ENCODE data around the gene CNIH3. TPM values are rescaled to one million over a fixed set of nuclear protein-coding genes. Genes with fewer than 3 reads are reported as not detected.

Gene CNIH3
- total and polyA plus RNA-seq, 8 donors: 0.45 to 18.7 (median 3.1) TPM; not detected in 1

DNA sequence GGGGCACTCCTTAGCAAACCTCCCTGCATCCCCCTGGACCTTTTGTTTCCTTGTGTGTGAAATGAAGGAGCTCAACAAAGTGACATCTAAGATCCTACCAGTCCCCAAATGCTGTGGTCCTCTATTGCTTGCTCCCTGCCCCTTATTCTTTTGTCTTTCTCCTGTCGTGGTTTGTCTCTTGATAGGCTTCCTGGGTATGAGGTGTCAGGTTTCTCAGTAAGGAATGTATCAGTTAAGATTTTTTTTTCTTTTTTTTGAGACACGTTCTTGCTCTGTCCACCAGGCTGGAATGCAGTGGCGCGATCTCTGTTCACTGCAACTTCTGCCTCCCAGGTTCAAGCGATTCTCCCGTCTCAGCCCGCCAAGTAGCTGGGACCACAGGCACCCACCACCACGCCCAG is 16.8 kb downstream of the CNIH3 start:
- WGBS, 5 donors: 74 to 79% (median 76%) methylated on average over 8 of the region's 8 CpGs
- TF ChIP-seq, protein P1, sequence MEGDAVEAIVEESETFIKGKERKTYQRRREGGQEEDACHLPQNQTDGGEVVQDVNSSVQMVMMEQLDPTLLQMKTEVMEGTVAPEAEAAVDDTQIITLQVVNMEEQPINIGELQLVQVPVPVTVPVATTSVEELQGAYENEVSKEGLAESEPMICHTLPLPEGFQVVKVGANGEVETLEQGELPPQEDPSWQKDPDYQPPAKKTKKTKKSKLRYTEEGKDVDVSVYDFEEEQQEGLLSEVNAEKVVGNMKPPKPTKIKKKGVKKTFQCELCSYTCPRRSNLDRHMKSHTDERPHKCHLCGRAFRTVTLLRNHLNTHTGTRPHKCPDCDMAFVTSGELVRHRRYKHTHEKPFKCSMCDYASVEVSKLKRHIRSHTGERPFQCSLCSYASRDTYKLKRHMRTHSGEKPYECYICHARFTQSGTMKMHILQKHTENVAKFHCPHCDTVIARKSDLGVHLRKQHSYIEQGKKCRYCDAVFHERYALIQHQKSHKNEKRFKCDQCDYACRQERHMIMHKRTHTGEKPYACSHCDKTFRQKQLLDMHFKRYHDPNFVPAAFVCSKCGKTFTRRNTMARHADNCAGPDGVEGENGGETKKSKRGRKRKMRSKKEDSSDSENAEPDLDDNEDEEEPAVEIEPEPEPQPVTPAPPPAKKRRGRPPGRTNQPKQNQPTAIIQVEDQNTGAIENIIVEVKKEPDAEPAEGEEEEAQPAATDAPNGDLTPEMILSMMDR (IDR thresholded peaks at IDR 0.05): no peak
- TF ChIP-seq EP300 (IDR thresholded peaks at IDR 0.05) (no peak), POLR2A (IDR thresholded peaks at IDR 0.05) (no peak), POLR2AphosphoS5 (IDR thresholded peaks at IDR 0.05) (no peak)
- DNase-seq: no peak

DNA sequence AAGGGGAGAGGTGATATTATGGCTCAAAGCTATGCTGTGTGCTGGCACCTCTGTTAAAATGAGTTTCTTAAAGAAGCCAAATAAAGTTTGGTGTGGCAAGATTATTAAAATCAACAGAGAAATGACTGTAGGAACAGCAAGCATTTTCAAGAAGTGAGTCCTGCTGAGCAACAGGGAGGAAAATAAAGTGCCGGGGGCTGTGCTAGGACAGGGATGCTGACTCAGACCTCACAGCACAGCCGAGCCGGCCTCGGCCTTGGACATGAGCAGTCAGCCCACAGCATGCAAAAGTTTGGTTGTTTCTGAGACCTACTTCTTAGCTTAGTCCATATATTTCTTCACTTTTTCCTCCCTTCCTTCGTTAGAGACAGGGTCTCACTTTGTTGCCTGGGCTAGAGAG is 19.2 kb downstream of the CNIH3 start:
- TF ChIP-seq EP300 (IDR thresholded peaks at IDR 0.05) (no peak), POLR2A (IDR thresholded peaks at IDR 0.05) (no peak), POLR2AphosphoS5 (IDR thresholded peaks at IDR 0.05) (no peak)
- TF ChIP-seq, protein P1 (IDR thresholded peaks at IDR 0.05): no peak
- intact Hi-C loops (cut with DNase I; ENCODE audit: low total_unique reads): no loop called here
- Histone ChIP-seq H3K27me3 (no peaks in the 10 kb centered on the region), H3K36me3 (no peaks in the 10 kb centered on the region), H3K4me3 (no peak overlapping the region), H3K27ac (no peak overlapping the region), H3K9me3 (no peaks in the 10 kb centered on the region), H3K4me1 (peaks cover 0 to 27% (median 10%) of the 10 kb centered on the region in 4 donors)
- DNase-seq: no peak
- 43 to 81% (median 66%) methylated on average over 5 of the region's 5 CpGs for WGBS, 5 donors

More for the DNA sequence above, 16.8 kb downstream of the CNIH3 start:
- Histone ChIP-seq H3K36me3 (no peaks in the 10 kb centered on the region), H3K27ac (no peak overlapping the region), H3K27me3 (no peaks in the 10 kb centered on the region), H3K4me3 (no peak overlapping the region), H3K4me1 (peaks cover 0 to 6% (median 2%) of the 10 kb centered on the region in 4 donors), H3K9me3 (no peaks in the 10 kb centered on the region)
- intact Hi-C loops (cut with DNase I; ENCODE audit: low total_unique reads): no loop called here

DNA sequence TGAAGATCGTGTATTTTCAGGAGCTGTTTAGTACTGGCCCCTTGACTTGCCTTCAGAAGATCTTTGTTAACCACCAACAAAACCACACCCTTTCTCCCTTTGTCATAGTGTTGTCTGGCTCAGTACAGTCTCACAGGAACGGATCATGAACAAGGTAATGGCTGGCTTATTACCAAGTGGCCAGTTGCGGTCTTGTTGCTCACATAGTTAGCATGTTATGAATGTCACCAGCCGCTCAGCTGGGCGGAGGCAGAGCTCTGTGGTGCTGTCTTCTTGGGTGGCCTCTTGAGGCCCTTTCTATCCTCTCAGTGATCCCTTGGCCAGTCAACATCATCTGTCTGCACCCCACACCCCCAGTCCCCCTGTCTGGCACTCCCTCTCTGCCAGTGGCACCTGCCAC is 21.4 kb downstream of the CNIH3 start:
- H3K36me3 ChIP-seq: no peaks in the 10 kb centered on the region
- peaks cover 6 to 33% (median 15%) of the 10 kb centered on the region in 4 donors for H3K4me1 ChIP-seq
- no peak for TF ChIP-seq EP300 (IDR thresholded peaks at IDR 0.05)
- TF ChIP-seq, protein P1 (IDR thresholded peaks at IDR 0.05): no peak
- TF ChIP-seq POLR2AphosphoS5 (IDR thresholded peaks at IDR 0.05): no peak
- no peak for TF ChIP-seq POLR2A (IDR thresholded peaks at IDR 0.05)
- 54 to 68% (median 59%) methylated on average over 5 of the region's 5 CpGs for WGBS, 5 donors
- no peak overlapping the region for H3K27ac ChIP-seq
- intact Hi-C loops (cut with DNase I; ENCODE audit: low total_unique reads): no loop called here
- DNase-seq: no peak
- no peaks in the 10 kb centered on the region for H3K9me3 ChIP-seq
- H3K27me3 ChIP-seq: no peaks in the 10 kb centered on the region
- no peak overlapping the region for H3K4me3 ChIP-seq

DNA sequence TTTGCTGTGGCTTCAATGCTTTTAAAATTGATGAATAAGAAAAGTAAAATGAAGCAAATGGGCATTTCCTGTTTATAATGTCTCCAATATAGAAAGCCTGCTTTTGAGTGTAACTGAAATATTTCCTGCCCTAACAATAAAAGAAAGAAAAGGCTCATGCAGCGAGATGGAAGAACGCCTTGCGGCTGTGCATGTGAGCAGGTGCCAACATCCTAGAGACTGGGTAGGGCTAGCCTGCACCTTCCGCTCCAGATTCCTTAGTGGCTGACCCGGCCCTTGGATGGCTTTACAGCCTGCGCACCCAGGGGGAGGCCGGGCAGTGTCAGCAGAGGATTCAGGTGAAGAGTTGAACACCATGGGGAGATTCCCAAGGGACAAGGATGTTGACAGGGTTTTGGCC is 21.8 kb downstream of the CNIH3 start:
- H3K27ac ChIP-seq: no peak overlapping the region
- no peak for TF ChIP-seq POLR2A (IDR thresholded peaks at IDR 0.05)
- no peak for TF ChIP-seq POLR2AphosphoS5 (IDR thresholded peaks at IDR 0.05)
- TF ChIP-seq, protein P1 (IDR thresholded peaks at IDR 0.05): no peak
- TF ChIP-seq EP300 (IDR thresholded peaks at IDR 0.05): no peak
- H3K9me3 ChIP-seq: no peaks in the 10 kb centered on the region
- DNase-seq: no peak
- H3K36me3 ChIP-seq: no peaks in the 10 kb centered on the region
- intact Hi-C loops (cut with DNase I; ENCODE audit: low total_unique reads): no loop called here
- H3K27me3 ChIP-seq: no peaks in the 10 kb centered on the region
- H3K4me3 ChIP-seq: no peak overlapping the region
- 53 to 92% (median 85%) methylated on average over 6 to 7 of the region's 7 CpGs for WGBS, 5 donors
- peaks cover 6 to 33% (median 15%) of the 10 kb centered on the region in 4 donors for H3K4me1 ChIP-seq
